A549 (cell line): Measurements from ENCODE around the gene ZNF566. TPM values are rescaled to one million over a fixed set of nuclear protein-coding genes. Genes with fewer than 3 reads are reported as not detected.

Source experiments
- ATAC-seq, 2 experiments: fragments of 200-7000 bp in 1 of 2; fragments of >200 bp in 1 of 2; cut with Nextera tagmentation in 1 of 2; cut with Tn5 transposase in 1 of 2; 3 replicates each; pipeline versions ENCODE4 v1.8.0 to v1.9.1; 2018 to 2020; ENCODE audit warnings: mild to moderate bottlenecking in 1 of 2, moderate library complexity in 1 of 2
- CTCF ChIA-PET: fragments of 300-600 bp; sonication (Branson Sonifier 250); formaldehyde crosslinking; extraction: SDS; loops from one replicate; lab custom pipeline; 2021; ENCODE audit warnings: antibody characterized with exemption, inconsistent platforms; lab: Yijun Ruan, JAX
- POLR2A ChIA-PET: fragments of 350-600 bp; formaldehyde crosslinking; extraction: SDS; loops from one replicate; lab custom pipeline; 2021; ENCODE audit warnings: antibody characterized with exemption, inconsistent platforms; lab: Yijun Ruan, JAX
- DNase-seq, 2 experiments: peaks; one replicate each; pipeline versions ENCODE4 v3.0.0 to v3.0.0-alpha.2; 2011 to 2016; ENCODE audit warnings: low read depth in 1 of 2, low spot score in 1 of 2
- FAIRE-seq: peaks from 2 replicates; lab custom pipeline; 2011; peaks lifted over from hg19 to GRCh38; lab: Jason Lieb, UNC
- H3K27ac ChIP-seq, 2 experiments: fragments of >200 bp; sonication (Bioruptor Twin); formaldehyde crosslinking; 3 replicates each; pipeline ENCODE4 v1.5.1; 2016 to 2017
- H3K4me1 ChIP-seq: fragments of >200 bp; sonication (Bioruptor Twin); formaldehyde crosslinking; 3 replicates; pipeline ENCODE4 v1.6.1; 2016
- H3K4me2 ChIP-seq: fragments of >200 bp; sonication (Bioruptor Twin); formaldehyde crosslinking; 3 replicates; pipeline ENCODE4 v1.6.1; 2016
- H3K4me3 ChIP-seq: fragments of >200 bp; sonication (Bioruptor Twin); formaldehyde crosslinking; 3 replicates; pipeline ENCODE4 v1.5.1; 2016
- H3K9me3 ChIP-seq: fragments of >200 bp; sonication (Bioruptor Twin); formaldehyde crosslinking; 3 replicates; pipeline ENCODE4 v1.6.1; 2016
- CBX2 ChIP-seq: fragments of 200-600 bp; sonication (generic); IDR thresholded peaks from 2 replicates; pipeline ENCODE4 v1.6.1; 2016; ENCODE audit warnings: low read depth, mild to moderate bottlenecking, borderline replicate concordance
- CEBPB ChIP-seq, 2 experiments: fragments of >200 bp in 1 of 2; sonication (Bioruptor Twin) in 1 of 2; formaldehyde crosslinking in 1 of 2; IDR thresholded peaks; 2 replicates each; pipeline ENCODE4 v1.6.1; 2012 to 2016
- FOSL2 ChIP-seq, 2 experiments: fragments of 450-650 bp in 1 of 2; fragments of >200 bp in 1 of 2; sonication (Bioruptor Twin) in 1 of 2; formaldehyde crosslinking; IDR thresholded peaks; 2 replicates each; pipeline versions ENCODE4 v1.5.0 to v1.6.1; 2016 to 2020; ENCODE audit warnings: mild to moderate bottlenecking in 1 of 2, moderate library complexity in 1 of 2
- GATA3 ChIP-seq: IDR thresholded peaks from 2 replicates; pipeline ENCODE4 v1.6.1; 2012; ENCODE audit warnings: borderline replicate concordance
- HDAC2 ChIP-seq: fragments of 200-600 bp; sonication (generic); IDR thresholded peaks from 2 replicates; pipeline ENCODE4 v1.6.1; 2016
- HOXB13 ChIP-seq: fragments of 250-450 bp; sonication (Bioruptor Pico); IDR thresholded peaks from 2 replicates; pipeline ENCODE4 v1.5.0; 2020; ENCODE audit warnings: low read depth, mild to moderate bottlenecking, moderate library complexity
- JUN ChIP-seq, 2 experiments: fragments of >200 bp; sonication (Bioruptor Twin); formaldehyde crosslinking; IDR thresholded peaks; 2 replicates in 1 of 2; 3 replicates in 1 of 2; pipeline ENCODE4 v1.6.1; 2016 to 2017
- JUNB ChIP-seq: fragments of >200 bp; sonication (Bioruptor Twin); formaldehyde crosslinking; IDR thresholded peaks from 2 replicates; pipeline ENCODE4 v1.6.1; 2016
- MAZ ChIP-seq: fragments of 150-350 bp; IDR thresholded peaks from 2 replicates; pipeline ENCODE4 v1.6.1; 2014; ENCODE audit warnings: antibody characterized with exemption, low read depth, low read length, borderline replicate concordance
- NFE2L2 ChIP-seq: fragments of 150-350 bp; conservative IDR thresholded peaks from 2 replicates; pipeline ENCODE4 v1.6.1; 2014; ENCODE audit warnings: low read length
- POLR2A ChIP-seq: IDR thresholded peaks from 2 replicates; pipeline ENCODE4 v1.6.1; 2012; ENCODE audit warnings: mild to moderate bottlenecking, low read length
- POLR2AphosphoS2 ChIP-seq: conservative IDR thresholded peaks from 2 replicates; pipeline ENCODE4 v1.6.1; 2012; ENCODE audit warnings: low read length, improper control_type of control experiment, inconsistent platforms
- RAD21 ChIP-seq, 2 experiments: fragments of >200 bp in 1 of 2; sonication (Bioruptor Twin) in 1 of 2; formaldehyde crosslinking in 1 of 2; IDR thresholded peaks in 1 of 2; conservative IDR thresholded peaks in 1 of 2; 2 replicates in 1 of 2; 3 replicates in 1 of 2; pipeline ENCODE4 v1.6.1; 2012 to 2018; ENCODE audit warnings: inconsistent platforms in 1 of 2
- RFX5 ChIP-seq: fragments of 450-650 bp; IDR thresholded peaks from 2 replicates; pipeline ENCODE4 v1.7.1; 2014; ENCODE audit warnings: antibody characterized with exemption, mild to moderate bottlenecking, moderate library complexity
- ZFP36 ChIP-seq: fragments of 450-650 bp; IDR thresholded peaks from 2 replicates; pipeline ENCODE4 v1.6.1; 2014; ENCODE audit warnings: borderline replicate concordance; ENCODE audit not compliant: partially characterized antibody
- WGBS: methylation state at CpG from one replicate; pipeline ENCODE4 v1.1.6; 2017; ENCODE audit errors: missing lambda C conversion rate; 5-methylcytosine and 5-hydroxymethylcytosine counted together
- polyA plus RNA-seq, 4 experiments: library from polyadenylated mRNA; depleted of rRNA in 3 of 4; stranded (reverse); fragments of >200 nt; fragmentation: RNase III in 1 of 4; extraction: RNeasy Plus Mini Kit Qiagen cat#74134 plus additional on column Dnase treatment in 1 of 4; gene quantifications; 2 replicates in 3 of 4; 3 replicates in 1 of 4; pipeline ENCODE4 v1.2.3, GENCODE V29; 2011 to 2017
- TF ChIP-seq, protein P1 (sequence below): fragments of >200 bp; sonication (Bioruptor Twin); formaldehyde crosslinking; IDR thresholded peaks from 2 replicates; pipeline ENCODE4 v1.6.1; 2016
- TF ChIP-seq, protein P2 (sequence below): IDR thresholded peaks from 2 replicates; pipeline ENCODE4 v1.6.1; 2012; ENCODE audit warnings: low read depth, borderline replicate concordance
- TF ChIP-seq, protein P3 (sequence below): fragments of 250-450 bp; sonication (Bioruptor Pico); IDR thresholded peaks from 2 replicates; pipeline ENCODE4 v1.5.0; 2021; ENCODE audit warnings: mild to moderate bottlenecking, moderate library complexity, borderline replicate concordance
- TF ChIP-seq, protein P4 (sequence below): fragments of 200-600 bp; sonication (generic); IDR thresholded peaks from 2 replicates; pipeline ENCODE4 v1.6.1; 2016; ENCODE audit warnings: antibody characterized with exemption, mild to moderate bottlenecking, moderate library complexity

The ZNF566 gene
- polyA plus RNA-seq, 2 of the 4 experiments (the other 2 are of a cell fraction) = 12.0 to 13.0 TPM

DNA sequence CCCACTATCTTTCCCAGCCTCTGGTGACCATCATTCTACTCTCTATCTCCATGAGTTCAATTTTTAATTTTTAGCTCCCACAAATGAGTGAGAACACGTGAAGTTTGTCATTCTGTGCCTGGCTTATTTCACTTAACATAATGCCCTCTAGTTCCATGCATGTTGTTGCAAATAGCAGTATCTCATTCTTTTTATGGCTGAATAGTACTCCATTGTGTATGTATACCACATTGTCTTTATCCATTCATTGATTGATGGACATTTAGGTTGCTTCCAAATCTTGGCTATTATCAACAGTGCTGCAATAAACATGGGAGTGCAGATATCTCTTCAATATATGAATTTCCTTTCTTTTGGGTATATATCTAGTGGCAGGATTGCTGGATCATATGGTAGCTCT is 48.0 kb downstream of the ZNF566 start:
- TF ChIP-seq POLR2AphosphoS2 = no peak
- TF ChIP-seq JUNB = no peak
- TF ChIP-seq ZFP36 = no peak
- TF ChIP-seq, protein P1, sequence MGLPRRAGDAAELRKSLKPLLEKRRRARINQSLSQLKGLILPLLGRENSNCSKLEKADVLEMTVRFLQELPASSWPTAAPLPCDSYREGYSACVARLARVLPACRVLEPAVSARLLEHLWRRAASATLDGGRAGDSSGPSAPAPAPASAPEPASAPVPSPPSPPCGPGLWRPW = no peak
- TF ChIP-seq POLR2A = no peak
- no peak for TF ChIP-seq JUN (IDR thresholded peaks at IDR 0.05)
- TF ChIP-seq, protein P2, sequence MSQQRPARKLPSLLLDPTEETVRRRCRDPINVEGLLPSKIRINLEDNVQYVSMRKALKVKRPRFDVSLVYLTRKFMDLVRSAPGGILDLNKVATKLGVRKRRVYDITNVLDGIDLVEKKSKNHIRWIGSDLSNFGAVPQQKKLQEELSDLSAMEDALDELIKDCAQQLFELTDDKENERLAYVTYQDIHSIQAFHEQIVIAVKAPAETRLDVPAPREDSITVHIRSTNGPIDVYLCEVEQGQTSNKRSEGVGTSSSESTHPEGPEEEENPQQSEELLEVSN = no peak
- no peak for TF ChIP-seq MAZ
- TF ChIP-seq NFE2L2 = no peak
- no peak for TF ChIP-seq RFX5
- TF ChIP-seq, protein P3, sequence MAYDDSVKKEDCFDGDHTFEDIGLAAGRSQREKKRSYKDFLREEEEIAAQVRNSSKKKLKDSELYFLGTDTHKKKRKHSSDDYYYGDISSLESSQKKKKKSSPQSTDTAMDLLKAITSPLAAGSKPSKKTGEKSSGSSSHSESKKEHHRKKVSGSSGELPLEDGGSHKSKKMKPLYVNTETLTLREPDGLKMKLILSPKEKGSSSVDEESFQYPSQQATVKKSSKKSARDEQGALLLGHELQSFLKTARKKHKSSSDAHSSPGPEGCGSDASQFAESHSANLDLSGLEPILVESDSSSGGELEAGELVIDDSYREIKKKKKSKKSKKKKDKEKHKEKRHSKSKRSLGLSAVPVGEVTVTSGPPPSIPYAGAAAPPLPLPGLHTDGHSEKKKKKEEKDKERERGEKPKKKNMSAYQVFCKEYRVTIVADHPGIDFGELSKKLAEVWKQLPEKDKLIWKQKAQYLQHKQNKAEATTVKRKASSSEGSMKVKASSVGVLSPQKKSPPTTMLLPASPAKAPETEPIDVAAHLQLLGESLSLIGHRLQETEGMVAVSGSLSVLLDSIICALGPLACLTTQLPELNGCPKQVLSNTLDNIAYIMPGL (CRISPR knock-in tag) = no peak
- TF ChIP-seq GATA3 = no peak
- no peak for TF ChIP-seq CBX2
- TF ChIP-seq HDAC2 = no peak
- no peak for TF ChIP-seq FOSL2 (IDR thresholded peaks at IDR 0.05)
- no peak for TF ChIP-seq FOSL2 (CRISPR knock-in tag; IDR thresholded peaks at IDR 0.05)
- peaks cover 92% of the 10 kb centered on the region for H3K9me3 ChIP-seq
- H3K4me3 ChIP-seq = no peak overlapping the region
- CTCF ChIA-PET = no interaction called here
- H3K4me1 ChIP-seq = no peaks in the 10 kb centered on the region
- ATAC-seq (no peak), DNase-seq (no peak), FAIRE-seq (peak; percentile 54)
- POLR2A ChIA-PET = no interaction called here
- no peak overlapping the region for H3K27ac ChIP-seq
- 0% methylated on average over 1 of the region's 1 CpG for WGBS
- H3K4me2 ChIP-seq = no peak overlapping the region

DNA sequence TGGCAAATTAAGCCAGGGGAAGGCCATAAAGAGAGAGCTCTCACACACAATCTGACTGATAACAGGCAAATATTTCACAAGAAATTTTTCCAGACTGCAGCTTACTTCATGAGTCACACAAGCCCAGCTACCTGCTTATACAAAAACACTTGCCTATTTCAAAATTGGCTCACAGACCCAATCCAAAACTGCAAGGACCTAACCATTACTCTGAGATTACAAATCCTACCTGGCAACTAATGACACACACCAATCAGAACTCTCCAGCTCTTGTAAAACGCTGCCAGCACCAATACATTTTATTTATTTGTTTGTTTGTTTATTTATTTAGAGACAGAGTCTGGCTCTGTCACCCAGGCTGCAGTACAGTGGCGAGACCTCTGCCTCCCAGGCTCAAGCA is 52.8 kb downstream of the ZNF566 start:
- CTCF ChIA-PET = interaction anchor here (0.8 to 1.4 kb wide), 3 partner anchors 16 to 209 kb away, joined by 3 to 4 read pairs (median 4); no protein-coding TSS in a partner anchor
- FAIRE-seq = no peak
- no peaks in the 10 kb centered on the region for H3K4me1 ChIP-seq
- TF ChIP-seq RFX5 (peak; percentile 96), CEBPB (IDR thresholded peaks at IDR 0.05) (no peak), RAD21 (conservative IDR thresholded peaks at IDR 0.05 in 1 of 2, IDR thresholded peaks at IDR 0.05 in 1 of 2) (no peak), HDAC2 (no peak)
- H3K4me2 ChIP-seq = no peak overlapping the region
- peak in 1 of 2 experiments; percentile 38 for DNase-seq
- H3K9me3 ChIP-seq = peaks cover 90% of the 10 kb centered on the region
- POLR2A ChIA-PET = no interaction called here
- no peak overlapping the region for H3K4me3 ChIP-seq
- peak in 1 of 2 experiments; percentile 27; a peak in 1 of 6 replicates for ATAC-seq
- WGBS = 11% methylated on average over 2 of the region's 2 CpGs
- H3K27ac ChIP-seq = no peak overlapping the region

DNA sequence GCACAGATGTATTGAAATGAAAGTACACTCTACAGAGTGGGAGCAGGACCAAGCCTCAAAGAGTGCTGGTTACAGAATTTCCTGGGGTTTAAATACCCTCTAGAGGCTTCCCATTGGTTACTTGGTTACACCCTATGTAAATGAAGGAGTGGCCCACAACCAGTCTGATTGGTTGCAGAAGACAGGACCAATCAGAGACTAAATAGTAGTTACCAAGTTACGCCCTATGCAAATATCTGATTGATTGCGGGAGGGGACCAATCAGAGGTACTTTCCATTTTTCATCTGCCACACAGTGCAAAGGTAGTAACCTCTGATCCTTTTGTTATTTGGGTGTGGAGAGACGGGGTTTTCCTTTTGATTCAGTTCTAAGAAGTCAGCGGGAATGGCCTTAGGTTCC is 65.4 kb downstream of the ZNF566 start:
- FAIRE-seq = peak; percentile 63

More for the DNA sequence above, 65.4 kb downstream of the ZNF566 start:
- 36% methylated on average over 4 of the region's 4 CpGs for WGBS
- no peak overlapping the region for H3K27ac ChIP-seq
- no peaks in the 10 kb centered on the region for H3K4me1 ChIP-seq
- no peak overlapping the region for H3K4me3 ChIP-seq
- TF ChIP-seq, protein P4, sequence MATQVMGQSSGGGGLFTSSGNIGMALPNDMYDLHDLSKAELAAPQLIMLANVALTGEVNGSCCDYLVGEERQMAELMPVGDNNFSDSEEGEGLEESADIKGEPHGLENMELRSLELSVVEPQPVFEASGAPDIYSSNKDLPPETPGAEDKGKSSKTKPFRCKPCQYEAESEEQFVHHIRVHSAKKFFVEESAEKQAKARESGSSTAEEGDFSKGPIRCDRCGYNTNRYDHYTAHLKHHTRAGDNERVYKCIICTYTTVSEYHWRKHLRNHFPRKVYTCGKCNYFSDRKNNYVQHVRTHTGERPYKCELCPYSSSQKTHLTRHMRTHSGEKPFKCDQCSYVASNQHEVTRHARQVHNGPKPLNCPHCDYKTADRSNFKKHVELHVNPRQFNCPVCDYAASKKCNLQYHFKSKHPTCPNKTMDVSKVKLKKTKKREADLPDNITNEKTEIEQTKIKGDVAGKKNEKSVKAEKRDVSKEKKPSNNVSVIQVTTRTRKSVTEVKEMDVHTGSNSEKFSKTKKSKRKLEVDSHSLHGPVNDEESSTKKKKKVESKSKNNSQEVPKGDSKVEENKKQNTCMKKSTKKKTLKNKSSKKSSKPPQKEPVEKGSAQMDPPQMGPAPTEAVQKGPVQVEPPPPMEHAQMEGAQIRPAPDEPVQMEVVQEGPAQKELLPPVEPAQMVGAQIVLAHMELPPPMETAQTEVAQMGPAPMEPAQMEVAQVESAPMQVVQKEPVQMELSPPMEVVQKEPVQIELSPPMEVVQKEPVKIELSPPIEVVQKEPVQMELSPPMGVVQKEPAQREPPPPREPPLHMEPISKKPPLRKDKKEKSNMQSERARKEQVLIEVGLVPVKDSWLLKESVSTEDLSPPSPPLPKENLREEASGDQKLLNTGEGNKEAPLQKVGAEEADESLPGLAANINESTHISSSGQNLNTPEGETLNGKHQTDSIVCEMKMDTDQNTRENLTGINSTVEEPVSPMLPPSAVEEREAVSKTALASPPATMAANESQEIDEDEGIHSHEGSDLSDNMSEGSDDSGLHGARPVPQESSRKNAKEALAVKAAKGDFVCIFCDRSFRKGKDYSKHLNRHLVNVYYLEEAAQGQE = no peak
- TF ChIP-seq RAD21 (conservative IDR thresholded peaks at IDR 0.05 in 1 of 2, IDR thresholded peaks at IDR 0.05 in 1 of 2) = no peak
- no peak for TF ChIP-seq HOXB13 (CRISPR knock-in tag)
- TF ChIP-seq, protein P3 (CRISPR knock-in tag) = no peak
- DNase-seq (no peak), ATAC-seq (no peak)
- no peak overlapping the region for H3K4me2 ChIP-seq
- peaks cover 99% of the 10 kb centered on the region for H3K9me3 ChIP-seq
- POLR2A ChIA-PET = no interaction called here
- CTCF ChIA-PET = no interaction called here
